Breast epithelium (tissue), 3 donors: ENCODE results near the gene PROZ.

Experiments used
- CTCF ChIP-seq, 3 donors: fragments of 450-650 bp; IDR thresholded peaks; one replicate each; pipeline ENCODE4 v1.5.1; 2016 to 2017; ENCODE audit warnings: antibody characterized with exemption in 3 of 3, mild to moderate bottlenecking in 3 of 3, moderate library complexity in 3 of 3
- POLR2A ChIP-seq: fragments of 450-650 bp; IDR thresholded peaks from one replicate; pipeline ENCODE4 v1.6.1; 2016; ENCODE audit warnings: antibody characterized with exemption, mild to moderate bottlenecking, moderate library complexity
- POLR2AphosphoS5 ChIP-seq, 3 donors: sonication (generic); formaldehyde crosslinking; IDR thresholded peaks; one replicate each; pipeline ENCODE4 v1.6.1; 2017; ENCODE audit warnings: antibody characterized with exemption in 3 of 3

- TF ChIP-seq CTCF (IDR thresholded peaks at IDR 0.05) = no peak
- no peak for TF ChIP-seq POLR2AphosphoS5 (IDR thresholded peaks at IDR 0.05)
- TF ChIP-seq POLR2A = no peak
These were observed 48.2 kb upstream of the PROZ start for GRCh38 chr13:113110048-113110851.
